Right atrium auricular region (tissue), 2 donors: ENCODE measurements around the gene CCDC82. TPM values are rescaled to one million over a fixed set of nuclear protein-coding genes. Genes with fewer than 3 reads are reported as not detected.
A peak's percentile ranks its signal among the peaks of the same experiment; 100 is the strongest.

Experiments
- DNase-seq: peaks from one replicate; pipeline ENCODE4 v3.0.0-alpha.2; 2019; ENCODE audit warnings: low spot score
- H3K27ac ChIP-seq, 2 donors: fragments of 200-600 bp; sonication (generic); 1 replicate in 1 of 2; 2 replicates in 1 of 2; pipeline ENCODE4 v1.5.1; 2016 to 2019
- H3K27me3 ChIP-seq, 2 donors: fragments of 200-600 bp; sonication (generic); one replicate each; pipeline versions ENCODE4 v1.5.1 to v1.6.0; 2017 to 2019
- H3K36me3 ChIP-seq: fragments of 200-600 bp; sonication (generic); one replicate; pipeline ENCODE4 v1.5.1; 2016
- H3K4me1 ChIP-seq, 2 donors: fragments of 200-600 bp; sonication (generic); one replicate each; pipeline versions ENCODE4 v1.5.1 to v1.6.0; 2017 to 2019
- H3K4me3 ChIP-seq, 2 donors: fragments of 200-600 bp; sonication (generic); 1 replicate in 1 of 2; 2 replicates in 1 of 2; pipeline ENCODE4 v1.5.1; 2017 to 2019; ENCODE audit warnings: mild to moderate bottlenecking in 1 of 2, moderate library complexity in 1 of 2
- H3K9me3 ChIP-seq, 2 donors: fragments of 200-600 bp; sonication (generic); one replicate each; pipeline ENCODE4 v1.5.1; 2019
- CTCF ChIP-seq, 2 donors: fragments of 200-600 bp; sonication (generic); IDR thresholded peaks; one replicate each; pipeline ENCODE4 v1.5.1; 2019; ENCODE audit warnings: antibody characterized with exemption in 2 of 2
- total RNA-seq, 2 donors: library from RNA; depleted of rRNA; stranded (reverse); fragments of >200 nt; gene quantifications; one replicate each; pipeline ENCODE4 v1.1.0, GENCODE V29; 2016

Gene CCDC82
- total RNA-seq, 2 donors from 2014 or later: 9.6 to 11.9 TPM

- H3K36me3 ChIP-seq: no peaks in the 10 kb centered on the region
- no peaks in the 10 kb centered on the region for H3K27me3 ChIP-seq
- peaks cover 0 to 64% of the 10 kb centered on the region in 2 donors for H3K4me1 ChIP-seq
- H3K4me3 ChIP-seq: peak overlapping the region; percentile 69 to 71
- DNase-seq: no peak
- no peak for TF ChIP-seq CTCF (IDR thresholded peaks at IDR 0.05)
- H3K9me3 ChIP-seq: no peaks in the 10 kb centered on the region
- H3K27ac ChIP-seq: peak overlapping the region; percentile 83 to 91
Observed at GRCh38 chr11:96339706-96340554, 49.8 kb downstream of the CCDC82 start.

- Histone ChIP-seq H3K4me3 (peak overlapping the region; percentile 69 to 71), H3K36me3 (no peaks in the 10 kb centered on the region), H3K27me3 (no peaks in the 10 kb centered on the region), H3K4me1 (peaks cover 0 to 64% of the 10 kb centered on the region in 2 donors), H3K27ac (peak overlapping the region; percentile 83 to 91), H3K9me3 (no peaks in the 10 kb centered on the region)
- DNase-seq: peak; percentile 66
- no peak for TF ChIP-seq CTCF (IDR thresholded peaks at IDR 0.05)
Observed at GRCh38 chr11:96338910-96339705, 50.6 kb downstream of the CCDC82 start.

DNA sequence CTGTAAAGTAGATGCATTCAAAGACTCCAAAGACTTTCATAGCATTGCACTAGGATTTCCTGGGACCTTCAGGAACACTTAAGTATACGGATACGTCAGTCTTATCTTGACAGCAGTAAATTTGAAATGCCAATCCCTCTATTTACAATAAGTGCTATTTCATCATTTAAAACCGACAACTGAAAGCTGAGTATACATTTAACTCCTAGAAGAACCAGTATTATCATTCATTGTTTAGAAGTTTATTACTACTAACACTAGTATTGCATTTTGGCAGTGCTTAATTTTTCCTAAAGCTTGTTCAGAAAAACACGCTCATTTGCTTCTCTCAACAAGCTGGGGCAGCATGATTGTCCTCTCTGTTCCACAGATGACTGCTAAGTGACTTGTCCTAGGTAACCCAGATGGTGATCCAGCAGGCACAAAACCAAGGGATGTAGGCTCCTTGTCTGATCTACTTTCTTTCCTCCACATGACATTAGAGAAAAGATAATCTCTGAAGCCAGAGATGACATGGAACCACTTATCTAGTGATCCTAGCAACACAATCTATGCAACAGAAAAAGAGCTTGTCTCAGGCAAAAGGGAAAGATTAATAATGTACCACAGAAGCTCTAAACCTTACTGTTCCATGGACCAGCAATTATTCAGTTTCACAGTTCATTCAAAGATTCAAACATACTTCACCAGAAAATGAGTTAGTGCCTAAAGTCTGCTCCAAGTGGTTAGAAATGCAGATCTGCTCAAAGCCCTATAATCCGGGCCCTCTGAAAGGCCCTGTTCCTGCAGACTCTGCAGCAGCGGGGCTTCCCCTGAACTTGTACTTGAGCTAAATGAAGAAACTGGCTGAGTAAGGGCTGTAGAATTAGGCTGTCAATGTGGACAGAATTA lies 51.9 kb downstream of the CCDC82 start:
- H3K4me1 ChIP-seq: peaks cover 0 to 69% of the 10 kb centered on the region in 2 donors

DNA sequence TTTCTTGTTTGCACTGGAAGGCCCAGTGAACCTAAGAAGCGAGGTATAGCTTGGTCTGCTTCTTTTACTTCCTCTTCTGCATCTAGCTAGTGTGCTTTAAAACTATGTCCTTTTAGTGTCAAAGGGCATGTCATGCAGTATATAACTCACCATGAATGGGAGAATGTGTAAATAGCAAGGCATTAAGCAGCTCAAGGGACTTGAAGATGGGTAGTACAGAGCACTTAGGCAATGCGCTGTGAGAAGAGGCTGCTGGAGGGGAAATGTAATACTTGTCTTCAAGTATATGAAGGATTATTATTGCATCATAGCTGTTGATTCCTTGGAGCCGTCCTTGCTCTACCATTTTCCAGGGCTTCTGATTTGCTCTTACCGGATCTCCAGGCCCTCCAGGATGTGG lies 54.3 kb downstream of the CCDC82 start:
- no peaks in the 10 kb centered on the region for H3K36me3 ChIP-seq
- no peaks in the 10 kb centered on the region for H3K27me3 ChIP-seq
- DNase-seq: no peak
- no peak for TF ChIP-seq CTCF (IDR thresholded peaks at IDR 0.05)
- no peak overlapping the region for H3K27ac ChIP-seq
- no peaks in the 10 kb centered on the region for H3K9me3 ChIP-seq
- no peak overlapping the region for H3K4me3 ChIP-seq
- H3K4me1 ChIP-seq: peaks cover 0 to 79% of the 10 kb centered on the region in 2 donors

More for the DNA sequence above, 51.9 kb downstream of the CCDC82 start:
- no peak for TF ChIP-seq CTCF (IDR thresholded peaks at IDR 0.05)
- Histone ChIP-seq H3K27ac (peak overlapping the region; percentile 83 to 91), H3K4me3 (peak overlapping the region in 1 of 2 donors; percentile 5), H3K36me3 (no peaks in the 10 kb centered on the region), H3K9me3 (no peaks in the 10 kb centered on the region), H3K27me3 (no peaks in the 10 kb centered on the region)
- no peak for DNase-seq

- TF ChIP-seq CTCF (IDR thresholded peaks at IDR 0.05): no peak
- Histone ChIP-seq H3K36me3 (no peaks in the 10 kb centered on the region), H3K4me3 (no peak overlapping the region), H3K27me3 (no peaks in the 10 kb centered on the region), H3K27ac (no peak overlapping the region), H3K9me3 (no peaks in the 10 kb centered on the region), H3K4me1 (peaks cover 0 to 69% of the 10 kb centered on the region in 2 donors)
- DNase-seq: no peak
Observed at GRCh38 chr11:96334219-96334618, 55.5 kb downstream of the CCDC82 start.
